ENCODE results near the gene CYTH2.
"Not testable (repeated sequence)": the region's sequence is repeated elsewhere in the genome, so short reads cannot be mapped to it uniquely, and the experiment has no call there.

The CYTH2 gene

GRCh38 chr19:48514123-48514458 is 44.9 kb downstream of the CYTH2 start:
- no peaks in the 10 kb centered on the region for H3K36me3 ChIP-seq (replicated peaks; ENCODE audit: low read depth, low read length)
- H3K4me2 ChIP-seq (ENCODE audit: low read length): peak overlapping the region; percentile 81
- no peaks in the 10 kb centered on the region for H3K9me3 ChIP-seq (ENCODE audit: insufficient read depth, low read length)
- peak overlapping the region; percentile 86 for H3K4me3 ChIP-seq (ENCODE audit: low read length)
- peaks cover 11% of the 10 kb centered on the region for H3K27me3 ChIP-seq (ENCODE audit: low read depth, low read length)
- peaks cover 20% of the 10 kb centered on the region for H3K4me1 ChIP-seq (ENCODE audit: low read length)
- TF ChIP-seq CTCF (IDR thresholded peaks at IDR 0.05; ENCODE audit: low read depth, low read length): no peak
- no peak for TF ChIP-seq EZH2phosphoT487 (IDR thresholded peaks at IDR 0.05; ENCODE audit: low read depth)
- H3K9ac ChIP-seq (ENCODE audit: low read length): peak overlapping the region; percentile 73
- H3K27ac ChIP-seq (ENCODE audit: low read length): no peak overlapping the region
- H2AFZ ChIP-seq (ENCODE audit: low read depth, low read length): peak overlapping the region; percentile 92
- H4K20me1 ChIP-seq (ENCODE audit: insufficient read depth, low read length): no peaks in the 10 kb centered on the region
- no peaks in the 10 kb centered on the region for H3K79me2 ChIP-seq (ENCODE audit: low read length)

- H4K20me1 ChIP-seq (ENCODE audit: insufficient read depth, low read length): no peaks in the 10 kb centered on the region
- no peaks in the 10 kb centered on the region for H3K9me3 ChIP-seq (ENCODE audit: insufficient read depth, low read length)
- no peak overlapping the region for H2AFZ ChIP-seq (ENCODE audit: low read depth, low read length)
- no peaks in the 10 kb centered on the region for H3K79me2 ChIP-seq (ENCODE audit: low read length)
- no peak overlapping the region for H3K27ac ChIP-seq (ENCODE audit: low read length)
- H3K4me1 ChIP-seq (ENCODE audit: low read length): peaks cover 17% of the 10 kb centered on the region
- H3K9ac ChIP-seq (ENCODE audit: low read length): no peak overlapping the region
- H3K36me3 ChIP-seq (replicated peaks; ENCODE audit: low read depth, low read length): no peaks in the 10 kb centered on the region
- TF ChIP-seq CTCF (IDR thresholded peaks at IDR 0.05; ENCODE audit: low read depth, low read length) (no peak), EZH2phosphoT487 (IDR thresholded peaks at IDR 0.05; ENCODE audit: low read depth) (no peak)
- H3K27me3 ChIP-seq (ENCODE audit: low read depth, low read length): peaks cover 11% of the 10 kb centered on the region
- H3K4me3 ChIP-seq (ENCODE audit: low read length): no peak overlapping the region
- no peak overlapping the region for H3K4me2 ChIP-seq (ENCODE audit: low read length)
Observed at GRCh38 chr19:48516536-48516935, 47.4 kb downstream of the CYTH2 start.

- H3K27me3 ChIP-seq (ENCODE audit: low read depth, low read length): no peaks in the 10 kb centered on the region
- H3K9me3 ChIP-seq (ENCODE audit: insufficient read depth, low read length): no peaks in the 10 kb centered on the region
- H3K36me3 ChIP-seq (replicated peaks; ENCODE audit: low read depth, low read length): no peaks in the 10 kb centered on the region
- no peak overlapping the region for H2AFZ ChIP-seq (ENCODE audit: low read depth, low read length)
- no peaks in the 10 kb centered on the region for H4K20me1 ChIP-seq (ENCODE audit: insufficient read depth, low read length)
- no peaks in the 10 kb centered on the region for H3K79me2 ChIP-seq (ENCODE audit: low read length)
- H3K27ac ChIP-seq (ENCODE audit: low read length): no peak overlapping the region
- no peak overlapping the region for H3K4me2 ChIP-seq (ENCODE audit: low read length)
- H3K4me3 ChIP-seq (ENCODE audit: low read length): no peak overlapping the region
- no peak overlapping the region for H3K9ac ChIP-seq (ENCODE audit: low read length)
- no peak for TF ChIP-seq EZH2phosphoT487 (IDR thresholded peaks at IDR 0.05; ENCODE audit: low read depth)
- no peak for TF ChIP-seq CTCF (IDR thresholded peaks at IDR 0.05; ENCODE audit: low read depth, low read length)
- peaks cover 4% of the 10 kb centered on the region; the same call in 1 of the 2 replicates for H3K4me1 ChIP-seq (ENCODE audit: low read length)
Observed at GRCh38 chr19:48518207-48518606, 49.0 kb downstream of the CYTH2 start.

- H3K79me2 ChIP-seq (ENCODE audit: low read length); H3K36me3 ChIP-seq (replicated peaks; ENCODE audit: low read depth, low read length); H4K20me1 ChIP-seq (ENCODE audit: insufficient read depth, low read length); H3K9ac ChIP-seq (ENCODE audit: low read length); H3K27ac ChIP-seq (ENCODE audit: low read length); H3K9me3 ChIP-seq (ENCODE audit: insufficient read depth, low read length); H3K27me3 ChIP-seq (ENCODE audit: low read depth, low read length); H3K4me2 ChIP-seq (ENCODE audit: low read length); H3K4me3 ChIP-seq (ENCODE audit: low read length); H3K4me1 ChIP-seq (ENCODE audit: low read length); H2AFZ ChIP-seq (ENCODE audit: low read depth, low read length): not testable (repeated sequence)
Observed at GRCh38 chr19:48519426-48519825, 50.3 kb downstream of the CYTH2 start.

- no peaks in the 10 kb centered on the region for H3K27me3 ChIP-seq (ENCODE audit: low read depth, low read length)
- H3K4me2 ChIP-seq (ENCODE audit: low read length): no peak overlapping the region
- peaks cover 3% of the 10 kb centered on the region for H3K36me3 ChIP-seq (replicated peaks; ENCODE audit: low read depth, low read length)
- H3K79me2 ChIP-seq (ENCODE audit: low read length): no peaks in the 10 kb centered on the region
- H3K27ac ChIP-seq (ENCODE audit: low read length): no peak overlapping the region
- no peaks in the 10 kb centered on the region for H4K20me1 ChIP-seq (ENCODE audit: insufficient read depth, low read length)
- H3K9ac ChIP-seq (ENCODE audit: low read length): no peak overlapping the region
- H3K9me3 ChIP-seq (ENCODE audit: insufficient read depth, low read length): 0 out of 2 replicates have a peak, but pooled peaks cover 7% of the 10 kb centered on the region
- H3K4me1 ChIP-seq (ENCODE audit: low read length): no peaks in the 10 kb centered on the region
- no peak overlapping the region for H2AFZ ChIP-seq (ENCODE audit: low read depth, low read length)
- H3K4me3 ChIP-seq (ENCODE audit: low read length): no peak overlapping the region
- TF ChIP-seq EZH2phosphoT487 (IDR thresholded peaks at IDR 0.05; ENCODE audit: low read depth) (no peak), CTCF (IDR thresholded peaks at IDR 0.05; ENCODE audit: low read depth, low read length) (no peak)
Observed at GRCh38 chr19:48520134-48520533, 51.0 kb downstream of the CYTH2 start.
